B cell (primary cell): Measurements from ENCODE around the gene HOOK1. TPM values are rescaled to one million over a fixed set of nuclear protein-coding genes. Genes with fewer than 3 reads are reported as not detected.
"Not testable (repeated sequence)": the region's sequence is repeated elsewhere in the genome, so short reads cannot be mapped to it uniquely, and the experiment has no call there.

Source experiments
- ATAC-seq: fragments of 200-7000 bp; cut with Tn5 transposase; one replicate; pipeline ENCODE4 v1.10.0; 2021; ENCODE audit warnings: low read depth, mild to moderate bottlenecking, moderate number of reproducible peaks, moderate library complexity
- CTCF ChIA-PET: fragments of 350-600 bp; sonication (Branson Sonifier 250); formaldehyde crosslinking; loops from one replicate; lab custom pipeline; 2021; ENCODE audit warnings: antibody characterized with exemption, inconsistent platforms; lab: Charles Lee
- POLR2A ChIA-PET: fragments of 350-600 bp; sonication (Branson Sonifier 250); formaldehyde crosslinking; loops from one replicate; lab custom pipeline; 2021; ENCODE audit warnings: antibody characterized with exemption; lab: Charles Lee
- DNase-seq: peaks from one replicate; pipeline ENCODE4 v3.0.0; 2013
- H2AFZ ChIP-seq: 2 replicates; pipeline ENCODE4 v1.6.1; 2012; ENCODE audit warnings: mild to moderate bottlenecking, low read depth, low read length; ENCODE audit not compliant: insufficient read depth, poor library complexity, severe bottlenecking
- H3K27ac ChIP-seq, 2 donors: 1 replicate in 1 of 2; 2 replicates in 1 of 2; pipeline ENCODE4 v1.5.1; 2012 to 2013; ENCODE audit warnings: low read length in 2 of 2, mild to moderate bottlenecking in 2 of 2, moderate library complexity in 1 of 2
- H3K27me3 ChIP-seq, 4 experiments: fragments of 200-600 bp in 1 of 4; sonication (generic) in 1 of 4; replicated peaks in 1 of 4; 1 replicate in 2 of 4; 2 replicates in 2 of 4; pipeline versions ENCODE4 v1.6.1 to v1.7.0; 2013 to 2016; ENCODE audit warnings: low read length in 3 of 4, mild to moderate bottlenecking in 2 of 4, mixed read lengths in 1 of 4, moderate library complexity in 1 of 4; ENCODE audit not compliant: insufficient read depth in 4 of 4, control insufficient read depth in 3 of 4; ENCODE audit errors: control extremely low read depth in 1 of 4
- H3K36me3 ChIP-seq, 2 experiments: replicated peaks in 1 of 2; 1 replicate in 1 of 2; 2 replicates in 1 of 2; pipeline versions ENCODE4 v1.6.1 to v1.7.1; 2013; ENCODE audit warnings: low read length in 1 of 2; ENCODE audit not compliant: insufficient read depth in 2 of 2, control insufficient read depth in 1 of 2; ENCODE audit errors: control extremely low read depth in 1 of 2, extremely low read depth in 1 of 2
- H3K4me1 ChIP-seq, 2 donors: fragments of 200-600 bp in 1 of 2; sonication (generic) in 1 of 2; 1 replicate in 1 of 2; 2 replicates in 1 of 2; pipeline versions ENCODE4 v1.5.1 to v1.6.1; 2013 to 2017; ENCODE audit warnings: low read length in 2 of 2; ENCODE audit not compliant: control insufficient read depth in 2 of 2, insufficient read depth in 2 of 2
- H3K4me2 ChIP-seq: replicated peaks from 2 replicates; pipeline ENCODE3; 2012; ENCODE audit warnings: mild to moderate bottlenecking, low read depth, low read length; ENCODE audit not compliant: poor library complexity, severe bottlenecking
- H3K4me3 ChIP-seq, 5 experiments: fragments of 200-600 bp in 1 of 5; sonication (generic) in 1 of 5; 1 replicate in 3 of 5; 2 replicates in 2 of 5; pipeline versions ENCODE4 v1.5.1 to v1.7.0; 2011 to 2016; ENCODE audit warnings: low read length in 4 of 5, mild to moderate bottlenecking in 4 of 5, low read depth in 2 of 5, control low read depth in 1 of 5, moderate library complexity in 1 of 5; ENCODE audit not compliant: insufficient read depth in 1 of 5; ENCODE audit errors: control extremely low read depth in 1 of 5, extremely low read depth in 1 of 5
- H3K79me2 ChIP-seq: fragments of 200-600 bp; sonication (generic); one replicate; pipeline ENCODE4 v1.6.0; 2016; ENCODE audit warnings: low read length; ENCODE audit not compliant: control insufficient read depth, insufficient read depth
- H3K9ac ChIP-seq: fragments of 200-600 bp; sonication (generic); 2 replicates; pipeline ENCODE4 v1.6.1; 2017; ENCODE audit warnings: mild to moderate bottlenecking, low read length, moderate library complexity
- H3K9me3 ChIP-seq, 3 donors: one replicate each; pipeline versions ENCODE4 v1.6.1 to v1.7.1; 2013; ENCODE audit warnings: low read length in 2 of 3; ENCODE audit not compliant: control insufficient read depth in 2 of 3, insufficient read depth in 1 of 3; ENCODE audit errors: control extremely low read depth in 1 of 3
- H4K20me1 ChIP-seq: 2 replicates; pipeline ENCODE4 v1.6.0; 2012; ENCODE audit warnings: mild to moderate bottlenecking, low read length; ENCODE audit not compliant: insufficient read depth, control insufficient read depth, poor library complexity, severe bottlenecking
- H3K27ac Mint-ChIP-seq: one replicate; pipeline ENCODE4 v1.8.0; 2021; ENCODE audit warnings: mixed read lengths
- H3K27me3 Mint-ChIP-seq: one replicate; pipeline ENCODE4 v1.8.0; 2021; ENCODE audit warnings: mixed read lengths
- H3K4me1 Mint-ChIP-seq: one replicate; pipeline ENCODE4 v1.8.0; 2021; ENCODE audit warnings: mixed read lengths
- H3K4me3 Mint-ChIP-seq: one replicate; pipeline ENCODE4 v1.8.0; 2021; ENCODE audit warnings: mixed read lengths
- H3K9me3 Mint-ChIP-seq: one replicate; pipeline ENCODE4 v1.8.0; 2022; ENCODE audit warnings: mixed read lengths; ENCODE audit not compliant: insufficient read depth
- EZH2 ChIP-seq: IDR thresholded peaks from 2 replicates; pipeline ENCODE4 v1.6.1; 2012; ENCODE audit warnings: borderline replicate concordance, low read depth, mild to moderate bottlenecking, moderate library complexity, low read length; ENCODE audit not compliant: insufficient read depth, poor library complexity, severe bottlenecking
- WGBS: methylation state at CpG from one replicate; pipeline ENCODE4 v1.1.5; 2013; ENCODE audit warnings: missing lambda C conversion rate; ENCODE audit not compliant: insufficient coverage; 5-methylcytosine and 5-hydroxymethylcytosine counted together
- intact Hi-C: fragments of 100-400 bp; cut with micrococcal nuclease; formaldehyde crosslinking; loops from one replicate; pipeline ENCODE4 v1.10.0; 2022
- polyA plus RNA-seq: library from polyadenylated mRNA; depleted of rRNA; stranded (reverse); fragments of >200 nt; gene quantifications from 2 replicates; pipeline ENCODE4 v1.2.3, GENCODE V29; 2012
- total RNA-seq, 2 donors: library from RNA; stranded (reverse); fragments of 120-200 nt in 1 of 2; gene quantifications; 1 replicate in 1 of 2; 2 replicates in 1 of 2; pipeline versions ENCODE4 v1.2.3 to v1.2.4, GENCODE V29; 2013 to 2022
- TF ChIP-seq, protein P1 (sequence below): fragments of 200-600 bp; IDR thresholded peaks from one replicate; pipeline ENCODE4 v1.8.0; 2022; ENCODE audit warnings: antibody characterized with exemption, mild to moderate bottlenecking

HOOK1 gene
- total and polyA plus RNA-seq, 2 donors (not counting 1 experiment from before 2014, with no cell fraction given), result 2.0 to 12.0 TPM

GRCh38 chr1:59846895-59847282 is 32.1 kb downstream of the HOOK1 start:
- H3K4me3 ChIP-seq, result no peak overlapping the region
- no peaks in the 10 kb centered on the region for H3K9me3 ChIP-seq
- Mint-ChIP-seq H3K27ac (no peak overlapping the region), H3K9me3 (no peaks in the 10 kb centered on the region), H3K4me3 (no peak overlapping the region), H3K27me3 (no peaks in the 10 kb centered on the region), H3K4me1 (no peaks in the 10 kb centered on the region)
- H3K27ac ChIP-seq, result no peak overlapping the region
- H3K79me2 ChIP-seq, result no peaks in the 10 kb centered on the region
- H2AFZ ChIP-seq, result no peak overlapping the region
- peaks cover 0 to 2% of the 10 kb centered on the region in 2 experiments for H3K36me3 ChIP-seq
- ChIA-PET POLR2A (no interaction called here), CTCF (no interaction called here)
- no peak for DNase-seq
- H4K20me1 ChIP-seq, result no peaks in the 10 kb centered on the region
- no peaks in the 10 kb centered on the region for H3K4me1 ChIP-seq
- no peak for ATAC-seq
- TF ChIP-seq EZH2, result no peak
- TF ChIP-seq, protein P1, sequence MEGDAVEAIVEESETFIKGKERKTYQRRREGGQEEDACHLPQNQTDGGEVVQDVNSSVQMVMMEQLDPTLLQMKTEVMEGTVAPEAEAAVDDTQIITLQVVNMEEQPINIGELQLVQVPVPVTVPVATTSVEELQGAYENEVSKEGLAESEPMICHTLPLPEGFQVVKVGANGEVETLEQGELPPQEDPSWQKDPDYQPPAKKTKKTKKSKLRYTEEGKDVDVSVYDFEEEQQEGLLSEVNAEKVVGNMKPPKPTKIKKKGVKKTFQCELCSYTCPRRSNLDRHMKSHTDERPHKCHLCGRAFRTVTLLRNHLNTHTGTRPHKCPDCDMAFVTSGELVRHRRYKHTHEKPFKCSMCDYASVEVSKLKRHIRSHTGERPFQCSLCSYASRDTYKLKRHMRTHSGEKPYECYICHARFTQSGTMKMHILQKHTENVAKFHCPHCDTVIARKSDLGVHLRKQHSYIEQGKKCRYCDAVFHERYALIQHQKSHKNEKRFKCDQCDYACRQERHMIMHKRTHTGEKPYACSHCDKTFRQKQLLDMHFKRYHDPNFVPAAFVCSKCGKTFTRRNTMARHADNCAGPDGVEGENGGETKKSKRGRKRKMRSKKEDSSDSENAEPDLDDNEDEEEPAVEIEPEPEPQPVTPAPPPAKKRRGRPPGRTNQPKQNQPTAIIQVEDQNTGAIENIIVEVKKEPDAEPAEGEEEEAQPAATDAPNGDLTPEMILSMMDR, result no peak
- intact Hi-C loops, result no loop called here
- H3K9ac ChIP-seq, result no peak overlapping the region
- H3K27me3 ChIP-seq, result no peaks in the 10 kb centered on the region
- no peak overlapping the region for H3K4me2 ChIP-seq
- no CpG with 5 or more reads among the region's 2 CpGs for WGBS

- WGBS, result no CpG with 5 or more reads among the region's 1 CpG
Observed at GRCh38 chr1:59852117-59852516, 37.4 kb downstream of the HOOK1 start.

GRCh38 chr1:59855297-59855696 is 40.5 kb downstream of the HOOK1 start:
- H3K9me3 ChIP-seq, H3K4me1 ChIP-seq, intact Hi-C loops, H3K9me3 Mint-ChIP-seq, H3K79me2 ChIP-seq, H3K36me3 ChIP-seq, H4K20me1 ChIP-seq, H3K27me3 Mint-ChIP-seq, H2AFZ ChIP-seq, H3K4me1 Mint-ChIP-seq, H3K27ac Mint-ChIP-seq, POLR2A ChIA-PET, DNase-seq, H3K4me2 ChIP-seq, H3K4me3 ChIP-seq, H3K9ac ChIP-seq, ATAC-seq, H3K27ac ChIP-seq, H3K4me3 Mint-ChIP-seq, H3K27me3 ChIP-seq, CTCF ChIA-PET: not testable (repeated sequence)
- WGBS, result no CpG with 5 or more reads among the region's 1 CpG

More at GRCh38 chr1:59852117-59852516, 37.4 kb downstream of the HOOK1 start:
- Histone ChIP-seq H3K36me3 (peaks cover 0 to 3% of the 10 kb centered on the region in 2 experiments), H3K27ac (no peak overlapping the region), H3K4me1 (no peaks in the 10 kb centered on the region), H3K79me2 (no peaks in the 10 kb centered on the region), H3K27me3 (no peaks in the 10 kb centered on the region), H2AFZ (no peak overlapping the region), H3K9ac (no peak overlapping the region), H3K4me3 (no peak overlapping the region), H3K9me3 (peaks cover 0 to 2% (median 0%) of the 10 kb centered on the region in 3 donors), H3K4me2 (no peak overlapping the region), H4K20me1 (no peaks in the 10 kb centered on the region)
- CTCF ChIA-PET, result no interaction called here
- TF ChIP-seq, protein P1, result no peak
- TF ChIP-seq EZH2, result no peak
- no peaks in the 10 kb centered on the region for H3K4me1 Mint-ChIP-seq
- DNase-seq (no peak), ATAC-seq (no peak)
- H3K9me3 Mint-ChIP-seq, result peaks cover 3% of the 10 kb centered on the region
- H3K4me3 Mint-ChIP-seq, result no peak overlapping the region
- POLR2A ChIA-PET, result no interaction called here
- no peak overlapping the region for H3K27ac Mint-ChIP-seq
- intact Hi-C loops, result no loop called here
- H3K27me3 Mint-ChIP-seq, result no peaks in the 10 kb centered on the region
